GM12878 (cell line): ENCODE measurements around the gene ACO1. TPM values are rescaled to one million over a fixed set of nuclear protein-coding genes. Genes with fewer than 3 reads are reported as not detected.

ENCODE experiments used
- ATAC-seq: fragments of 200-7000 bp; cut with Tn5 transposase; 3 replicates; pipeline ENCODE4 v1.9.1; 2020; ENCODE audit warnings: mild to moderate bottlenecking, moderate library complexity
- BruUV-seq: library from RNA; stranded (reverse); fragments of 400-500 nt; replicated peaks from 2 replicates; lab custom pipeline; 2021; lab: Mats Ljungman, UMichigan
- CTCF ChIA-PET: fragments of 300-600 bp; sonication (Branson Sonifier 250); formaldehyde crosslinking; extraction: SDS; loops from one replicate; lab custom pipeline; 2021; ENCODE audit warnings: inconsistent platforms; lab: Yijun Ruan, JAX
- POLR2A ChIA-PET: fragments of 350-600 bp; formaldehyde crosslinking; extraction: SDS; loops from one replicate; lab custom pipeline; 2021; ENCODE audit warnings: inconsistent platforms; lab: Charles Lee
- RAD21 ChIA-PET: fragments of 300-600 bp; sonication (Branson Sonifier 250); formaldehyde crosslinking; loops from one replicate; lab custom pipeline; 2023; ENCODE audit warnings: antibody characterized with exemption; ENCODE audit not compliant: unreplicated experiment; lab: Charles Lee
- SMC1A ChIA-PET: fragments of 300-600 bp; sonication (Branson Sonifier 250); formaldehyde crosslinking; loops from one replicate; lab custom pipeline; 2023; ENCODE audit not compliant: unreplicated experiment, uncharacterized antibody; lab: Charles Lee
- DNase-seq: peaks from one replicate; pipeline ENCODE4 v3.0.0-alpha.2; 2011; ENCODE audit warnings: low read depth, low spot score
- FAIRE-seq: peaks from 3 replicates; lab custom pipeline; 2011; peaks lifted over from hg19 to GRCh38; lab: Jason Lieb, UNC
- H2AFZ ChIP-seq: 2 replicates; pipeline ENCODE4 v1.6.0; 2011; ENCODE audit warnings: low read depth, low read length, control low read depth; ENCODE audit not compliant: control insufficient read depth
- H3K27ac ChIP-seq: 2 replicates; pipeline ENCODE4 v1.5.1; 2011; ENCODE audit warnings: control low read depth; ENCODE audit not compliant: control insufficient read depth, insufficient read depth
- H3K27me3 ChIP-seq, 2 experiments: replicated peaks in 1 of 2; 2 replicates each; pipeline versions ENCODE4 v1.6.0 to v1.6.1; 2011; ENCODE audit warnings: low read length in 1 of 2; ENCODE audit not compliant: control insufficient read depth in 2 of 2, insufficient read depth in 2 of 2
- H3K36me3 ChIP-seq, 2 experiments: 2 replicates each; pipeline ENCODE4 v1.5.1; 2011; ENCODE audit warnings: low read length in 1 of 2; ENCODE audit not compliant: control insufficient read depth in 2 of 2, insufficient read depth in 2 of 2
- H3K4me1 ChIP-seq: 2 replicates; pipeline ENCODE4 v1.6.1; 2011; ENCODE audit warnings: mild to moderate bottlenecking, low read length, moderate library complexity, mixed read lengths; ENCODE audit not compliant: control insufficient read depth, insufficient read depth
- H3K4me2 ChIP-seq: 2 replicates; pipeline ENCODE4 v1.6.0; 2011; ENCODE audit warnings: control low read depth; ENCODE audit not compliant: control insufficient read depth, insufficient read depth
- H3K4me3 ChIP-seq: fragments of 200-600 bp; sonication (generic); 2 replicates; pipeline ENCODE4 v1.5.1; 2016
- H3K79me2 ChIP-seq: 2 replicates; pipeline ENCODE4 v1.6.0; 2011; ENCODE audit warnings: low read length; ENCODE audit not compliant: control insufficient read depth, insufficient read depth
- H3K9ac ChIP-seq: 2 replicates; pipeline ENCODE4 v1.8.0; 2011; ENCODE audit warnings: low read length, control low read depth, mixed read lengths; ENCODE audit not compliant: control insufficient read depth, insufficient read depth
- H3K9me3 ChIP-seq: replicated peaks from 3 replicates; pipeline ENCODE4 v1.5.1; 2011; ENCODE audit warnings: mild to moderate bottlenecking, low read length; ENCODE audit not compliant: control insufficient read depth, insufficient read depth
- H4K20me1 ChIP-seq: 2 replicates; pipeline ENCODE4 v1.6.0; 2011; ENCODE audit not compliant: control insufficient read depth, insufficient read depth
- CBX3 ChIP-seq: fragments of 200-600 bp; sonication (generic); IDR thresholded peaks from 2 replicates; pipeline ENCODE4 v1.6.1; 2016; ENCODE audit warnings: low read depth, borderline replicate concordance
- CREB1 ChIP-seq: IDR thresholded peaks from 2 replicates; pipeline ENCODE4 v1.6.1; 2012; ENCODE audit warnings: low read depth, mild to moderate bottlenecking, inconsistent platforms
- EED ChIP-seq: sonication (generic); IDR thresholded peaks from 2 replicates; pipeline ENCODE4 v1.6.1; 2016; ENCODE audit warnings: antibody characterized with exemption, low read depth
- FOS ChIP-seq: IDR thresholded peaks from 3 replicates; pipeline ENCODE4 v1.6.1; 2011; ENCODE audit warnings: borderline replicate concordance; ENCODE audit not compliant: insufficient read length; ENCODE audit errors: extremely low read depth
- IKZF1 ChIP-seq: fragments of 450-650 bp; conservative IDR thresholded peaks from 2 replicates; pipeline ENCODE4 v1.6.1; 2017; ENCODE audit warnings: antibody characterized with exemption, mild to moderate bottlenecking
- NFYB ChIP-seq: IDR thresholded peaks from 2 replicates; pipeline ENCODE4 v1.6.1; 2011; ENCODE audit warnings: low read depth, mild to moderate bottlenecking, low read length, improper control_type of control experiment, moderate library complexity; ENCODE audit not compliant: insufficient read depth
- NR2C2 ChIP-seq: IDR thresholded peaks from 2 replicates; pipeline ENCODE4 v1.6.1; 2011; ENCODE audit warnings: borderline replicate concordance, low read depth; ENCODE audit not compliant: control insufficient read depth, insufficient read length
- POLR2AphosphoS5 ChIP-seq: IDR thresholded peaks from 2 replicates; pipeline ENCODE4 v1.6.1; 2011; ENCODE audit warnings: mild to moderate bottlenecking, low read length, inconsistent platforms
- WGBS: methylation state at CpG from one replicate; pipeline ENCODE4 v1.1.6; 2016; ENCODE audit warnings: low lambda C conversion rate; ENCODE audit not compliant: insufficient replicate concordance, insufficient coverage; ENCODE audit errors: missing lambda C conversion rate; 5-methylcytosine and 5-hydroxymethylcytosine counted together
- in situ Hi-C: fragments of 300-500 bp; cut with MboI; formaldehyde crosslinking; loops from 9 replicates; pipeline ENCODE4 v1.14.3; 2018; ENCODE audit warnings: mixed read lengths
- intact Hi-C: fragments of 100-400 bp; cut with micrococcal nuclease; formaldehyde crosslinking; loops from one replicate; pipeline ENCODE4 v1.14.2; 2022; ENCODE audit not compliant: unreplicated experiment
- polyA plus RNA-seq, 11 experiments: library from polyadenylated mRNA; depleted of rRNA in 4 of 11; unstranded in 6 of 11; stranded (reverse) in 5 of 11; fragments of >200 nt; fragmentation: Nextera tagmentation in 4 of 11; fragmentation: Illumina TruSeq in 1 of 11; extraction: Ambion mirVana in 4 of 11; extraction: Trizol in 1 of 11; gene quantifications; 1 replicate in 1 of 11; 2 replicates in 10 of 11; pipeline versions ENCODE4 v1.2.1 to v1.2.3, GENCODE V29; 2011 to 2016; ENCODE audit warnings: inconsistent platforms in 2 of 11, missing spikeins in 2 of 11, low read depth in 1 of 11
- total RNA-seq, 4 experiments: library from RNA; depleted of rRNA in 3 of 4; stranded (reverse); fragments of >200 nt in 3 of 4; fragmentation: Illumina TruSeq in 1 of 4; extraction: Trizol in 1 of 4; gene quantifications; 2 replicates each; pipeline versions ENCODE4 v1.2.1 to v1.2.3, GENCODE V29; 2013 to 2021

Gene ACO1
- total and polyA plus RNA-seq, 10 of the 15 experiments (the other 5 are each of a cell fraction or from before 2014, with no cell fraction given) = 0.21 to 6.5 (median 3.3) TPM

- no peak for ATAC-seq
- no peak overlapping the region for H3K4me2 ChIP-seq
- no peaks in the 10 kb centered on the region for H3K9me3 ChIP-seq
- no peaks in the 10 kb centered on the region for H3K36me3 ChIP-seq
- no TSS peak for BruUV-seq
- no peak overlapping the region for H3K4me3 ChIP-seq
- H2AFZ ChIP-seq = no peak overlapping the region
- no peaks in the 10 kb centered on the region for H3K79me2 ChIP-seq
- DNase-seq = no peak
- H3K27me3 ChIP-seq = no peaks in the 10 kb centered on the region
- POLR2A ChIA-PET = no interaction called here
- no peak overlapping the region for H3K9ac ChIP-seq
- FAIRE-seq = no peak
- no peaks in the 10 kb centered on the region for H4K20me1 ChIP-seq
- intact Hi-C loops = no loop called here
- no peaks in the 10 kb centered on the region for H3K4me1 ChIP-seq
- CTCF ChIA-PET = interaction anchor here (1.5 to 2.0 kb wide), 2 partner anchors 15 to 185 kb away, joined by 7 to 12 read pairs; no protein-coding TSS in a partner anchor
- RAD21 ChIA-PET = no interaction called here
- TF ChIP-seq NR2C2 = no peak
- no peak for TF ChIP-seq EED
- TF ChIP-seq POLR2AphosphoS5 = no peak
- TF ChIP-seq CREB1 = no peak
- TF ChIP-seq CBX3 = no peak
- TF ChIP-seq NFYB = no peak
- TF ChIP-seq IKZF1 = no peak
- TF ChIP-seq FOS = no peak
- WGBS = 67% methylated on average over 6 of the region's 6 CpGs
- SMC1A ChIA-PET = interaction anchor here (1.2 to 1.3 kb wide), 2 partner anchors 10 to 15 kb away, joined by 3 to 4 read pairs; partner anchors contain the start of gene ACO1
- H3K27ac ChIP-seq = no peak overlapping the region
- in situ Hi-C loops = no loop called here
These were observed 10.1 kb downstream of the ACO1 start for GRCh38 chr9:32394381-32395049.
